ENCODE data around the gene ZDHHC9.

The ZDHHC9 gene

DNA sequence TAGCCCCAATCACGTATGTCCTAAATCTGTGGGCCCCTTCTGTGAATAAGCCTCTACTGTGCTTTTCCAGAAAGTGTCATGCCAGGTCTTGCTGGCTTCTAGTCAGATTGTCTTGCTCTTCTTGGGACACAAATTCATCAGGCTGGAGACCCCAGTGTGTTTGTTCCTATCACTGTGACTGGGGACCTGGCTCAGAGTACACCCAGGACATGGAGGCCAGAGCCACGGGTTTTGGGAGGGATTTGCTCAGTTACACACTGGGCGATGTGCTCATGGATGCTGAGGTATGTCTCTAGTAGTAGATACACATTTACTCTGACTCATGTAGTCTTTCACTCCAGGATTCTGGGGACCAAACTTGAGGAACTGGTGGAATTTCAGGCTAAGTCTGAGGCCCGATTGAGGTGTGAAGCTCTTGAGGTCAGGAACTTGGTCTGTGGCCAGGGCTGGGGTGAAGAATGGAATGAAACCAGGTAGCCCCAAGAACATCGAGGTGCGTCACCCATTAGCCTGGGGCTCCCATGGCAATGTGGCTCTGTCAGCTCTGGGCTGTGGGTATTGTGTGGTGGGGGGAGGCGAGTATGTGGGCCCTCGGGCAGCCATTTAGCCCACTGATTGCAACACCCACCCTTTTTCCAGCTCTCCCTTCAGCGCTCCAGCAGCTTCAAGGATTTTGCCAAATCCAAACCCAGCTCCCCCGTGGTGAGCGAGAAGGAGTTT lies 56.2 kb downstream of the ZDHHC9 start:
- in situ Hi-C loops (cut with MboI; ENCODE audit: low sequenced_read_pairs): no loop called here

DNA sequence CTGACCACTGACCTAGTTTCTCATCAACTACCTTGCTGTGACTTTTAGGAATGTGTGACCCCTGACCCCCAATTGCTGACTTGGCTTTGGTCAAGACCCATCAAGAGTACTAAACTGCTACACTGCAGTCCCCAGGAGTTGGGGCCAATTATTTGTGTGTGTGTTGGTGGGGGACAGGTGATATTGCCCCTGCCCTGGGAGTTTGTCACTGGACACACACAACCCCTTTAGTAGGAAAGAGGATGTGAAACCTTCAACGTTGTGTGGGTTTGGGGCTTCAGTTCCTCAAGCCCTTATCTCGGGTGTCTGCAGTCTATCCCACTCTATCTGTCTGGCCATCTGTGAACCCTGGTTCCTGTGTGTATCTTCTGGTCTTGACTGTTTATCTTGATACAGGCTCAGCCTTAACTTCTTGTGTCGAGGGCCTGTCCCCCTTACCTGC lies 57.5 kb downstream of the ZDHHC9 start:
- in situ Hi-C loops (cut with MboI; ENCODE audit: low sequenced_read_pairs): no loop called here

DNA sequence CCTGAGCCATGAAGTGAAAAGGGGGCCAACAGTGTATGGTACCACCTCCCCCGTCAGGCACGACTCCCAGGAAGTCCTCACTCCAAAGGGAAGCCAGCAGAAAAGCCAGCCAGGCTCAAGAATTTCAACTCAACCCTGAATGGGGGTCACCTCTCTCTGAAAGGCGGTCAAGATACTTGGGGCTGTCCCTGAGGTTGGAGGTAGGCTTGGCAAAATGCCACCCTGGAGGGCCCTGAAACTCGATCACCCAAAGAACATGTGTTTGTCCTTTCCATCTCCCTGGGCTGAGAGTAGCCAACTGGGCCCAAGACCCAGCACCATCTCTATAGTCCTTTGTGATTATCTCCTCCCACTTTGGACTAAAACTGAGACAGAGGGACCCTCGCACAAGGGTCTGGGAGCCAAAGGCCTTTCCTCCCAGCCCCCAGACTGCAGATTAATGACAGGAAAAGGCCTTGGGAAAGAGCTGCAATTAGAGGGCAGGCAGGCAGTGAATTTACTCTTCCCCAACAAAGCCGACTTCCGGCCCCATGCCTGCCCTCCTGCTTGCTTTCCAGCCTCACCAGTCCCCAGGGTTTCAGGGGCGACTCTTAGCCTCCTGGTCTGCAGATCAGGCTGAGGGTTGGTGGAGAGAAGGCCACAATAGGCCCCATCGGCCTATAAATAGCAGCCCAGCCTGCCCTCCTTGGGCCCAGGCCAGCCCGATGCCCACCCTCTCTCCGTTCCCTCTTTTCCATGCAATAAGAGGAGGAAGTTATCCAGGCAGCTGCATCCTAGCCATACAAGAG lies 58.3 kb downstream of the ZDHHC9 start:
- in situ Hi-C loops (cut with MboI; ENCODE audit: low sequenced_read_pairs): no loop called here

DNA sequence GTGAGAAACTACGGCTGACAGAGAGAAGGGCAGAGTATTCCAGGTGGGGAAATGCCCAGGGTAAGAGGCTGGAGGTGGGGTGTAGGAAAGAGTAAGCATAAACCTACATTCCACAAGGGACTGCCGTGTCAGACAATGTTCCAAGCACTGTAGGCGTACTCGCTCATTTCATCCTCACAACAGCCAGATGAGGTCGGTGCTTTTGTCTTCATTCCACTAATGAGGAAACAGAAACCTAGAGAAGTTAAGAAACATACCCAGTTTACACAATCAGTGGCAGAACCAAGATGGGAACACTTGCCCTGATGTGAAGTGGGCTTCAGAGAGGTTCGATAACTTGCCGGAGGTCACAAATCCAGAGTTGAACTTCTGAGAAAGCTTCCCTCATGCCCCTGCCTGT lies 59.3 kb downstream of the ZDHHC9 start:
- in situ Hi-C loops (cut with MboI; ENCODE audit: low sequenced_read_pairs): no loop called here

DNA sequence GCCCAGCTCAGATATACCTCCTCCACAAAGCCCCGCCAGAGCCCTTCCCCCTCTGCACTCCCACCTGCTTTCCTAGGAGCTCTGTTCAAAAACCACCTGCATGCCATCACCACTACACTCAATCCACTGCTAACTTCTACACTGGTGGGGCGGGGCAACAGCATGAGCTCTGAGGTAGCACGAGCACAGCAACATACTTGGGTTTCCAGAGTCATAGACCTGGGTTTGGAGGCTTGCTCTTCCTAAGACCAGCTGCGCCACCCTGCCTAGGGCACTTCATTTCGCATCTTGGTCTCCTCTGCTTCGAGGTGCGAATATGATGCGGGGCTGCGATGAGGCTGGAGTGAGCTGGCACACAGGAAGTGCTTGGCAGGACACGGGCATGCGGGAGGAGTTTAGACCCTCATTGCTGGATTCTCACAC lies 60.4 kb downstream of the ZDHHC9 start:
- in situ Hi-C loops (cut with MboI; ENCODE audit: low sequenced_read_pairs): no loop called here

DNA sequence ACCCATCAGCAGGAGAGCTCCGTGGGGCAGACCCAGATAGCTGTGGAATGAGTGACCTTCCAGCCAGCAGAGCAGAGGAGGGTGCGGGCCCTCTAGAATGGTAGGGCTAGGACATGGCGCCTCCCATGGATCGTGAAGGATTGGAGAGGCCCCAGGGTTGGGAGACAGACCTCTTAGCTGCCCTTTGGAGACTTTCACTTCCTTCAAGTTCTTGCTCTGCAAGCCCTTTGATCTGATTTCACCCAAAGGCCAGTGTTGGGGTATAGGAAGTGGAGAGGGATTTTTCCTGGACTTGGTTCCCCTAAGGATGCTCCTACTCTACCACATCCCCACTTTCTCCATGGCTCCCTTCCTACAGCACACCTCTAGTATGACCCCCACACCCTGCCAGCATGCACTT lies 61.0 kb downstream of the ZDHHC9 start:
- in situ Hi-C loops (cut with MboI; ENCODE audit: low sequenced_read_pairs): no loop called here

DNA sequence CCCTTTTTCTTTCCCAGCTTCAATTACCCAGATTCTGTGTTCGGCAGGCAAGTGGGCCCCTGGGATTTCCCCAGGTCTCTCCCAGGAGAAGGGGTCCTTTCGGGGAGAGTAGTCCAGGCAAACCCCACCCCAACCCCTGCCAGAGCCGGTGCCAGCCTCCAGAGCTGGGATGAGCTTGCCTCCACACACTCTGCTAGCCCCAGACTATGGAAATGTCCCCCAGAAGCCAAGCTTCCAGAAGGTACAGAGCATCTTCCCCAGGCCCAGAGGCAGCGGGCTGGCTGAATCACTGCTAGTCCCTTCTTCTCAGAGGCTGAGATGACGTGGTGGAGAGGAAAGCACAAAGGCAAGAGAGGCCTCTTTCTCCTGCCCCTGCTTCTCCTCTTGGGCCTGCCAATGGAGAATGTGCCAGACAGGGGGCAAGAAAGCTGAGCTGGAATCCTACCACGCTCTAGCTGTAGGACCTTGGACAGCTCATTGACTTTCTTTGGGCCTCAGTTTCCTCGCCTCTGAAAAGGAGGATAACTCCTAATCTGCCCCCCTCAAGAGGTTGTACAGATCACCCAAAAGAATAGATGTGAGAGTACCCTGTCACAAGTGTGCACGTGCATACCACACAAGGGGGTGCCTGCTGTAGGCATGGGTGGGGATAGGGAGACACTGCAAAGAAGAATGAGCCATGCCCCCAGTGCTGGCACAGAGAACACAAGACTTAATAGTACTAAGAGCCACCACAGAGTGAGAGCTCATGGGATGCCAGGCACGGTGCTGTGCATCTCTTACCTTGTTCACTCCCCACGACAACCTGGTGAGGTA lies 61.8 kb downstream of the ZDHHC9 start:
- in situ Hi-C loops (cut with MboI; ENCODE audit: low sequenced_read_pairs): no loop called here

DNA sequence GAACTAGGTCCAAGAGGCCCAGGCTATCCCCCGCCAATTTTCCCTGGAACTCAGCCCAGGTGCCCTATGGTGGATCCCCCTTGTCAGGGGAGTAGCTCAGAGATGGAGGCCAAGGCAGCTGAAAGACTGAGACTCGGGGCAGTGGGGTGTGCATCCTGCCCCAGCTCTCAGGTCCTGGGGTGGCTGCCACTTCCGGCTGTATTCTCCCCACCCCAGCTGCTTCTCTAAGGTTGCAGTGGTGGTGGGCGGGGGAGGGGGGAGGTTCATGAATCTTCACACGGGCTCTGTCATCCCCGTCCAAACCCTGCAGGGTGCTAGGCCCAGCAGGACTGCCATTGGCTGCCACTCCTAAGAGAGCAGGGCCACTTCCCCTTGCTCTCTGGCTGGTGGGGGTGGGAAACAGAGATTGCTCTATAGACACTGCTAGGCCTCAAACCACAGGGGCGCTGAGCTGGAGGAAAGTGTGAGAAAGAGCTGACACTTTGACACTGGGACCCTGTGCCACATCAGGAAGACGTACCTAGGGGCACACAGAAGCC lies 62.5 kb downstream of the ZDHHC9 start:
- in situ Hi-C loops (cut with MboI; ENCODE audit: low sequenced_read_pairs): no loop called here

DNA sequence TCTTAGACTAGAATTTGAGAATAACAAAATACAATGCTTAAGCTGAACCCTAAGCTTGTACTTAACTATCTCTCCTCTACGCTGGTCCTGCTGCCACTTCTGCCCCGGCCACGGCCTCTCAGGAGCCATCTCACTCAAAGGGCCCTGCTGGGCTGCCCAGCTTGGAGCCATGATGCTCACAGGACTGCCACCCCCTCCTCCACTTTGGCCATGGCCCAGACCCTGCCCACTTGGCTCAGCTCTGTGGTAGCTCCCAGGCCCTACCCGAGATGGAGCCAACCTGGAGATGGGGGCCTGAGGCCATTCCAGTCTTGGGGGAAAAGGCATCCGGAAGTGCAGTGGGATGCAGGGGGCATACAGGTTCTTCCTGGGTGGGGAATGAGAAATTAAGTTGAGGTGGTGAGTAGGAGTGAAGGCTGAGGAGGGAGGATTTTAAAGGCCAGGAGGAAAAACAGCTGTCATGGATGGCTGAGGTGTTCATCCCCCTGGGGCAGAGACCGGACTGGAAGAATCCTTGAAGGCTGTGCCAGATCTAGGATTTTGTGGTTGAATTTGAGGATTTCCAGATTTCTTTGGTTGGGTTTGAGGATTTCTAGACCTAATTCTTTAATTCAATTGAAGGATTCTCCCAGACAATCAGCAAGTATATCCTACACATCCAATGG lies 63.1 kb downstream of the ZDHHC9 start:
- in situ Hi-C loops (cut with MboI; ENCODE audit: low sequenced_read_pairs): no loop called here

DNA sequence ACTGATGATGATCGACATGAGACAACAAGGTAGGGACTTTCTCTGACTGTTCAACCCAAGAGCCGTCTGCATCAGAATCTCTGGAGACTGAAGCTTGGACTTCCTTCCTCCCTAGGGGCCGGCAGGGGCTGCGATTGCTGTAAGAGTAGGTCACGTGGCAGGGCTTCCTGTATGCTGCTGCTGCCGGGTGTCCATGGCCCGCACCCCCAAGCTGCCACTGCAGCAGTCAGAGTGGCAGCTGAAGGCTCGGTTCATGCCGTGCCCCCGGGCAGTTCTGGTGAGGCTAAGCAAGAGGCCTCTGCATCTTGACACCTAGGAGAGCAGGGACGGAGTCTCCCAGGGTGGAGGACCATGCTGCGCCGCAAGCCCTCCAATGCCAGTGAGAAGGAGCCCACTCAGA lies 63.9 kb downstream of the ZDHHC9 start, which contains the start of gene SASH3:
Gene SASH3 (plus strand): TSS at position 203 of the 400 bp plus-strand sequence. CDS start 149 bp downstream, at position 352.
- in situ Hi-C loops (cut with MboI; ENCODE audit: low sequenced_read_pairs): no loop called here

DNA sequence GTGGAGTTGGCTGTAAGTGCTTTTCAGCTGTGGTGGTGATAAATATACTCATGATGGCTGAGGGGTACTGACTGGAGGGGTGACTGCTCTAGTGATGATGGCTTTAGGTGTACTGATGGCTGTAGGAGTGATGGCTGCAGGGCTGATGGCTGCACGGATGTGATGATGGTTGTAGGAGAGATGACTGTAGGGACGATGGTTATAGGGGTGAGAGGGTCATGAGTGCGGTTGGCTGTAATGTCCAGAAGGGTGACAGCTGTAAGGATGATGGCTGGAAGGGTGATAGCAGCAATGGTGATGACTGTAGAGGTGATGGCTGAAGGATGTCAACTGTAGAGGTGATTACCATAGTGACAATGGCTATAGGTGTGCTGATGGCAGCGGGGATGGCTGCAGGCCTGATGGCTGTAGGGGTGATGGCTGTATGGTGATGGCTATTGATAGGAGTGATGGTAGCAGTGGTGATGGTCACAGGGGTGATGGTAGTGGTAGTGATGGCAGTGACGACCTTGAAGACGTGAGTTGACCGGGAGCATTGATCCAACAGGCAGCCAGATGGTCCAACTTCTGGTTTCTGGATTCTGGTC lies 64.5 kb downstream of the ZDHHC9 start:
- in situ Hi-C loops (cut with MboI; ENCODE audit: low sequenced_read_pairs): no loop called here

DNA sequence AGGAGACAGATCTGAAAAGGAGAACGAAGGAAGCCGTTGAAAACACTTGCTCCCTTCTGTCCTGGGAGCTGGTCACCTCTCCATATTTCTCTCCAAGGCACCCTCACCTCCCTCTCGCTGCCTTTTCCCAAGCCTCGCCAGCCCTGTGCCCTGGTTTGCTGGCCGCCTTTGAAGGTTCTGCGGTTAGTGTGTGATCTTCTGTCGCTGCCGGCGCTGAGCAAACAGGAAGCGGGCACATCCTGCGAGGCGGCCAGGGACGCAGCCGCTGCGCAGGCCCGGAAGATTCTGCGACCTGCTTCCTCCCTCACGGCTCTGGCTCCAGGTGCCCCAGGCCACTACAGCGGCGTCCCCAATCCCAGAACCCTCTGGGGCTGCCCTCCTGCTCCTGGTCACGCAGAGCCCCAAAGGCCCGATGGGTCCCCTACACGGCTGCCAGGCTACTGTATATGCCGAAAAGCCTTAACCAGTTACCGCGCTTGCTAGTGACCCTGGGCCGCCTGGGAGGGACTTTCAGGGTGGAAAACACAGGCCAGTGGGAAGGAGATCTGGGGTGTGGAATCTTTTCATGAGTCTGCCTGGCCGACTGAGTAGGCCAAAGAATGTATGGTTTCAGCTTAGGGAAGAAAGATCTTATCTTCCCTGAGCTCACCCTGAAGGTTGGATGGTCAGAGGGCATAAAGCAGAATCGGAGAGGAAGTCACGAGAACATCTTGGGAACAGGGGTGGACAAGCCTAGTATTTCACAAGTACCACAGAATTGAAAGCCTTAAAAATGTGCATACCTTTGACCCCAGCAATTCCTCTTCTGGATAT lies 66.3 kb downstream of the ZDHHC9 start:
- in situ Hi-C loops (cut with MboI; ENCODE audit: low sequenced_read_pairs): no loop called here

DNA sequence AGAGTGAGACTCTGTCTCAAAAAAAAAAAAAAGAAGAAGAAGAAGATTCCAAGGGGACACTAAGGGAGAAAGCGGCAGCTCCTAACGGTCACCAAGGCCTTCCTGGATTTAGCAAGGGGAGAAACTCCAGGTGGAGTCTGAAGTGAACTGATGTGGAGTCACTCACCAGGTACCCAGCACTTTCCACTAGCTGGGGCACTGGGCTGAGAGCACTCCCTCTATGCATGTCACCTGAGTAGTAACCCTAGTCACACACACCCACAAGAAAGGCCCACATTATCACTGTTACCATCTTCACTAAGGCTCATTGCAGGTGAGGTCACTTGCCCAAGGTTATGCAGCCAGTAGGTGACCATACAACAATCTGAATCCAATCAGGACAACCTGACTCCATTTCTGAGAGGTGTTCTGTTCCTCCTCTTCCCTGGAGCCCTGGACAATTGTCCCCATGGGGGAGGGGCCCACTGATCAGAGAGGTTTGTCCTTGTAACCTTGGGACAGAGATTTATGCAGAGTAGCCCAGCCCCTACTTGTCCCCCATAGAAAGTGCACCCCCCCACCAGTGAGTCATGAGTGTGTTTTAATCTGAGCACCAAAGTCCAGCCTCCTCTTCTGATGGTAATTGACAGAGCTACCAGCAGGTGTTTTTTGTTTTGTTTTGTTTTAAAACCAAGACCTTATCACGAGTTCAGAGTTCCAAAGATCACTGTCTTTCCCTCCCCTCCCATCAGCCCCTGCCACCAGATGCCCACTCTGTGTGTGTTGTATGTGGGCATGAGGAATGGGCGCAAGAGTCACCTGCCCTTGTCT lies 69.8 kb downstream of the ZDHHC9 start:
- in situ Hi-C loops (cut with MboI; ENCODE audit: low sequenced_read_pairs): no loop called here

DNA sequence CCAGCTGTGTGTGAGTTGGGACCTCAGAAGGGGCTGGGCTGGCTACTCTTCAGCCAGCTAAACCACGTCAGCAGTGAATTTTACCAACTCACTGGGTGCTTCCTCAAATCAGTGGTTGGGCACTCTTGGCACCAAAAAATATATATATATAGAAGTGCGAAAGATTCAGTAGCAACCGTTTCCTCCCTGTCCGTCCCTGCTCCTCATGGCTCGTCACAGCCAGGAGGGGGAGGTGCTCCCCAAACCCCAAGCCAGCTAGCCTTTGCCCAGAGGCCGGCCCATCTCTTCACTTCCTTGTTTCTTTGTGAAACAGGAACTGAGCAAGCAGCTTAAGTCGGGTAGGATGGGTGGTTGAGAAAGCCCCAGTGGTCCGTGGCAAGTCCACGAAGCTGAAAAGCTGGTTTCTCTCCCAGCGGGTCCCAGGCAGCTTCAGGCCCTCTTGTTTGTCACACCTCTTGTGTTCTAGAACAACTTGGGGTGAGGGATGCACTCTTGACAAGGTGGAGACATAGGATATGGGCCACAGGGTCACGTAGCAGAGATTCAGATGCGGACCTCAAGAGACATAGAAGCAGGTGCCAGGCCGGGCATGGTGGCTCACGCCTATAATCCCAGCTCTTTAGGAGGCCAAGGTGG lies 70.8 kb downstream of the ZDHHC9 start:
- in situ Hi-C loops (cut with MboI; ENCODE audit: low sequenced_read_pairs): no loop called here

DNA sequence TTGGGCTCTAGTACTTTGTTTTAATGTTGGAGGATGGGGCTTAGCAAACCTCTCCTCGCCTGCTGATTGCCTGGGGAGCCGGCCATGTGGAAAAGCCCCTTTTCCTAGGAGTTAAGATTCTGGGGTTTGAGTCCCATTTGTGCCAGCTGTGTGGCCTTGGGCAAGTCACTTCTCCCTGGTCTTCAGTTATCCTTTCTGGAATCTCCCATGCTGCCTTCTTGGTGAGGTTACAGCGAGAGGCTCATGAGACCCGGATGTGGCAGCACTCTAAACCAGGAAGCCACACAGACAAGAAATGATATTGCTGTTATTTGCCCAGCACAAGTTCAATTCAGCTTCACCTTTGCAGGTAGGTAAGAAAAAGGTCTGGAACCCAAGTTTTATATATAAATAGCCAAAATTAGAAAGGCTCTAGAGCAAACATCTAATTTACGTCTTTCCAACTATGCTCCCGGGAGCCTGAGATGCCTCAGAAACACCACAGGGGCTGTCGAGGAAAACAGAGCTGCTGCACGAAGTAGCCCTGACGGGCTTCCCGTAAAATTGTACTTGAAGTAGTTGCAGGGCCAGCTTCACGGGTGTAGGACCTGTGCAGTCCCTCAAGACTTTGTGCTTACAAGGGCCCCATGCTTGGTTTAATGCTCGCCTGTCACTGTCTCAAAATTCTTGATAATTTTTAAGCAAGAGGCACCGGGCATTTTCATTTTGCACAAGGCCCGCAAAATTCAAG lies 72.3 kb downstream of the ZDHHC9 start:
- in situ Hi-C loops (cut with MboI; ENCODE audit: low sequenced_read_pairs): no loop called here

DNA sequence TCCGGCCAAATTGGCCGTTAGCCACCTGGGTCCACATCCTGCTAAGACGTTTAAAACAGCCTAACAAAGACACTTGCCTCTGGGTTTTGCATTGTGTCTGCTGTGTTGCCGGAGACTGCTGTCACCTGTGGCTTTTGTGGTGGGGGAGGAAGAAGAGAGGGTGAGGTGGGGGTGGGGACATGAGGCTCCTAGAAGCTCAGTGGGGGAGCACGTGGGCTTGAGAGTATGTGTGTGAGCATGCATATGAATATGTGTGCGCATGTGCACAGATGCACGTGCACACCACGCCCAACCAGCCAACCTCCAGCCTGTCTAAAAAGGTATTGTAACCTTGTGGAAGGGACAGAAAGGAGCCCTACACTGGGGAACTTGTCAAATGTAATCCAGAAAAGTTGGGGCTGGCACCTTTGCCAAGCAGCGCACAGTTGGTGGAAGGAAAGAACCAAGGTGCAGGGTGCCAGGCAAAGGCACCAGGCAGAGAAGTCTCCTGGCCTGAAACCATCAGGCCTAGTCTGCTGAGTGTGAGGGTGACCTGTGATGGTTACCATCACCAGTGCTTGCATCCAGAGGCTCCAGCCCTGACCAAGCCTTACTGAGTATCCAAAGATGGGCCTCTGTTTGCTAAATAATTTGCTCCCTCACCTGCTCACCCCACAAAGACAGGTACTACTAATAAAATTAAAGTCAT lies 74.1 kb downstream of the ZDHHC9 start:
- in situ Hi-C loops (cut with MboI; ENCODE audit: low sequenced_read_pairs): no loop called here
